ENCODE data around the gene SHISAL1.

Gene SHISAL1

GRCh38 chr22:44277386-44278135 is 35.2 kb downstream of the SHISAL1 start:
- H4K20me1 ChIP-seq (ENCODE audit: insufficient read depth, low read length): 0 out of 2 replicates have a peak, but pooled peaks cover 4% of the 10 kb centered on the region
- H3K9me3 ChIP-seq (ENCODE audit: insufficient read depth, low read length): no peaks in the 10 kb centered on the region
- TF ChIP-seq EZH2phosphoT487 (IDR thresholded peaks at IDR 0.05; ENCODE audit: low read depth) (no peak), CTCF (IDR thresholded peaks at IDR 0.05; ENCODE audit: low read depth, low read length) (no peak)
- H3K4me1 ChIP-seq (ENCODE audit: low read length): no peaks in the 10 kb centered on the region
- no peak overlapping the region for H3K4me3 ChIP-seq (ENCODE audit: low read length)
- H3K79me2 ChIP-seq (ENCODE audit: low read length): no peaks in the 10 kb centered on the region
- no peak overlapping the region for H3K4me2 ChIP-seq (ENCODE audit: low read length)
- no peak overlapping the region for H3K9ac ChIP-seq (ENCODE audit: low read length)
- H2AFZ ChIP-seq (ENCODE audit: low read depth, low read length): no peak overlapping the region
- no peaks in the 10 kb centered on the region for H3K36me3 ChIP-seq (replicated peaks; ENCODE audit: low read depth, low read length)
- H3K27me3 ChIP-seq (ENCODE audit: low read depth, low read length): peaks cover 64% of the 10 kb centered on the region
- no peak overlapping the region for H3K27ac ChIP-seq (ENCODE audit: low read length)

GRCh38 chr22:44276706-44277356 is 35.9 kb downstream of the SHISAL1 start:
- no peaks in the 10 kb centered on the region for H3K9me3 ChIP-seq (ENCODE audit: insufficient read depth, low read length)
- no peaks in the 10 kb centered on the region for H3K36me3 ChIP-seq (replicated peaks; ENCODE audit: low read depth, low read length)
- no peak overlapping the region for H3K27ac ChIP-seq (ENCODE audit: low read length)
- H2AFZ ChIP-seq (ENCODE audit: low read depth, low read length): no peak overlapping the region
- H3K79me2 ChIP-seq (ENCODE audit: low read length): no peaks in the 10 kb centered on the region
- TF ChIP-seq CTCF (IDR thresholded peaks at IDR 0.05; ENCODE audit: low read depth, low read length) (no peak), EZH2phosphoT487 (IDR thresholded peaks at IDR 0.05; ENCODE audit: low read depth) (no peak)
- H3K27me3 ChIP-seq (ENCODE audit: low read depth, low read length): peaks cover 60% of the 10 kb centered on the region
- H3K4me3 ChIP-seq (ENCODE audit: low read length): no peak overlapping the region
- no peak overlapping the region for H3K4me2 ChIP-seq (ENCODE audit: low read length)
- 0 out of 2 replicates have a peak, but pooled peaks cover 4% of the 10 kb centered on the region for H4K20me1 ChIP-seq (ENCODE audit: insufficient read depth, low read length)
- no peak overlapping the region for H3K9ac ChIP-seq (ENCODE audit: low read length)
- H3K4me1 ChIP-seq (ENCODE audit: low read length): no peaks in the 10 kb centered on the region

DNA sequence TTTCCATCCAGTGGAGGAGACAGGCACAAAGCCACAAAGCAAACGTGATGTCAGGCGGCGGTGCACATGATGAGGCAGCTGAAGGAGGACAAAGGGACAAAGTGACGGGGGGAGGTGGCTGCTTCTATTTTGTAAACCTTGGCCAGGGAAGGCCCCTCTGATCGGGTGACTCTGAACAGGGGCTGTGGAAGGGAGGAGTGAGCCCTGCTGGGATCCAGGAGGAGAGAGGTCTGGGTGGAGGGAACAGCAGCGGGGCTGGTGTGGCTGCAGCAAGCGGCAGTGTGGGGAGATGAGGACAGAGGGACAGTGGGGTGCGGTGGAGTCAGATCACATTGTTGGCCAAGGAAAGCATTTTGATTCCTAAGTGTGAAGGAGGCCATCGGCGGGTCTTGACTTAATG is 36.7 kb downstream of the SHISAL1 start:
- no peak for TF ChIP-seq CTCF (IDR thresholded peaks at IDR 0.05; ENCODE audit: low read depth, low read length)
- TF ChIP-seq EZH2phosphoT487 (IDR thresholded peaks at IDR 0.05; ENCODE audit: low read depth): no peak
- H3K9ac ChIP-seq (ENCODE audit: low read length): no peak overlapping the region

DNA sequence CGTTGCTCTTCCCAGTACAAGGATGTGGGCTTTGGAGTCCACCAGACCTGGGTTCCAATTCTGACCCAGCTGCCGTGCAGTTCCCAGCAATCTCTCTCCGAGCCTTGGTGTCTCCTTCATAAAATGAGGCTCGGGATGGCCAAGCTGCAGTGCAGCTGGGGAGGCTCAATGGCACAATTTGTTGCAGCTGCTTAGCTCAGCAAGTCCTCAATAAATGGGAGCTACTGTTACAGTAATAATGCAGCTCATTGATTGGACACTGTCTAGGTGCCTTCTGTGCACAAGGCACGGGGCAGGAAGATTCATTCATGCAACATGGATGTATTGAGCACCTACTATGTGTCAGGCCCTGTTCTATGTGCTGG is 37.1 kb downstream of the SHISAL1 start:
- Histone ChIP-seq H2AFZ (ENCODE audit: low read depth, low read length) (no peak overlapping the region), H3K36me3 (replicated peaks; ENCODE audit: low read depth, low read length) (no peaks in the 10 kb centered on the region), H3K4me2 (ENCODE audit: low read length) (no peak overlapping the region), H3K9ac (ENCODE audit: low read length) (no peak overlapping the region), H3K79me2 (ENCODE audit: low read length) (no peaks in the 10 kb centered on the region), H3K9me3 (ENCODE audit: insufficient read depth, low read length) (no peaks in the 10 kb centered on the region), H4K20me1 (ENCODE audit: insufficient read depth, low read length) (0 out of 2 replicates have a peak, but pooled peaks cover 4% of the 10 kb centered on the region), H3K27me3 (ENCODE audit: low read depth, low read length) (peaks cover 60% of the 10 kb centered on the region), H3K4me3 (ENCODE audit: low read length) (no peak overlapping the region), H3K4me1 (ENCODE audit: low read length) (no peaks in the 10 kb centered on the region), H3K27ac (ENCODE audit: low read length) (no peak overlapping the region)
- TF ChIP-seq CTCF (IDR thresholded peaks at IDR 0.05; ENCODE audit: low read depth, low read length) (no peak), EZH2phosphoT487 (IDR thresholded peaks at IDR 0.05; ENCODE audit: low read depth) (no peak)

More for the DNA sequence above, 36.7 kb downstream of the SHISAL1 start:
- 0 out of 2 replicates have a peak, but pooled peaks cover 4% of the 10 kb centered on the region for H4K20me1 ChIP-seq (ENCODE audit: insufficient read depth, low read length)
- no peak overlapping the region for H3K27ac ChIP-seq (ENCODE audit: low read length)
- H3K9me3 ChIP-seq (ENCODE audit: insufficient read depth, low read length): no peaks in the 10 kb centered on the region
- H3K27me3 ChIP-seq (ENCODE audit: low read depth, low read length): peaks cover 60% of the 10 kb centered on the region
- H2AFZ ChIP-seq (ENCODE audit: low read depth, low read length): no peak overlapping the region
- H3K4me2 ChIP-seq (ENCODE audit: low read length): no peak overlapping the region
- no peaks in the 10 kb centered on the region for H3K79me2 ChIP-seq (ENCODE audit: low read length)
- no peaks in the 10 kb centered on the region for H3K36me3 ChIP-seq (replicated peaks; ENCODE audit: low read depth, low read length)
- no peaks in the 10 kb centered on the region for H3K4me1 ChIP-seq (ENCODE audit: low read length)
- no peak overlapping the region for H3K4me3 ChIP-seq (ENCODE audit: low read length)

Data from OCI-LY3 (cell line).